ENCODE results near the gene STK10.

STK10 gene

GRCh38 chr5:172075656-172076055 is 112.4 kb downstream of the STK10 start:
- Histone ChIP-seq H3K4me3 (ENCODE audit: low read depth, low read length) (no peak overlapping the region), H3K27me3 (no peaks in the 10 kb centered on the region), H3K4me1 (no peaks in the 10 kb centered on the region; the same call in 1 of the 2 replicates), H3K9me3 (no peaks in the 10 kb centered on the region), H3K36me3 (no peaks in the 10 kb centered on the region)
- TF ChIP-seq CTCF (IDR thresholded peaks at IDR 0.05; ENCODE audit: low read depth, low read length): no peak
- no peak for DNase-seq

GRCh38 chr5:172074896-172075295 is 113.1 kb downstream of the STK10 start:
- Histone ChIP-seq H3K36me3 (no peaks in the 10 kb centered on the region), H3K4me3 (ENCODE audit: low read depth, low read length) (no peak overlapping the region), H3K27me3 (no peaks in the 10 kb centered on the region), H3K4me1 (no peaks in the 10 kb centered on the region; the same call in 1 of the 2 replicates), H3K9me3 (no peaks in the 10 kb centered on the region)
- DNase-seq: no peak
- TF ChIP-seq CTCF (IDR thresholded peaks at IDR 0.05; ENCODE audit: low read depth, low read length): no peak

GRCh38 chr5:172071309-172071875 is 116.6 kb downstream of the STK10 start:
- Histone ChIP-seq H3K4me1 (no peaks in the 10 kb centered on the region), H3K4me3 (ENCODE audit: low read depth, low read length) (no peak overlapping the region), H3K9me3 (no peaks in the 10 kb centered on the region), H3K36me3 (no peaks in the 10 kb centered on the region), H3K27me3 (no peaks in the 10 kb centered on the region)
- DNase-seq: no peak
- no peak for TF ChIP-seq CTCF (IDR thresholded peaks at IDR 0.05; ENCODE audit: low read depth, low read length)

GRCh38 chr5:172065431-172066065 is 122.5 kb downstream of the STK10 start:
- H3K36me3 ChIP-seq: no peaks in the 10 kb centered on the region; the same call in 1 of the 2 replicates
- no peak for TF ChIP-seq CTCF (IDR thresholded peaks at IDR 0.05; ENCODE audit: low read depth, low read length)
- DNase-seq: no peak
- no peak overlapping the region for H3K4me3 ChIP-seq (ENCODE audit: low read depth, low read length)
- H3K27me3 ChIP-seq: no peaks in the 10 kb centered on the region
- H3K4me1 ChIP-seq: no peaks in the 10 kb centered on the region
- no peaks in the 10 kb centered on the region for H3K9me3 ChIP-seq

GRCh38 chr5:172064766-172065165 is 123.3 kb downstream of the STK10 start:
- no peaks in the 10 kb centered on the region for H3K4me1 ChIP-seq
- DNase-seq: no peak
- no peaks in the 10 kb centered on the region for H3K27me3 ChIP-seq
- H3K36me3 ChIP-seq: no peaks in the 10 kb centered on the region; the same call in 1 of the 2 replicates
- no peak for TF ChIP-seq CTCF (IDR thresholded peaks at IDR 0.05; ENCODE audit: low read depth, low read length)
- no peaks in the 10 kb centered on the region for H3K9me3 ChIP-seq
- H3K4me3 ChIP-seq (ENCODE audit: low read depth, low read length): no peak overlapping the region

GRCh38 chr5:172064358-172064757 is 123.7 kb downstream of the STK10 start:
- no peak for DNase-seq
- Histone ChIP-seq H3K4me3 (ENCODE audit: low read depth, low read length) (no peak overlapping the region), H3K36me3 (no peaks in the 10 kb centered on the region; the same call in 1 of the 2 replicates), H3K27me3 (no peaks in the 10 kb centered on the region), H3K9me3 (no peaks in the 10 kb centered on the region), H3K4me1 (no peaks in the 10 kb centered on the region)
- no peak for TF ChIP-seq CTCF (IDR thresholded peaks at IDR 0.05; ENCODE audit: low read depth, low read length)
